Measurements from ENCODE around the gene SPATA4.

GRCh38 chr4:176209535-176209934 lies 14.2 kb upstream of the SPATA4 start:
- no peak for TF ChIP-seq SP1 (IDR thresholded peaks at IDR 0.05; ENCODE audit: low read depth)
- TF ChIP-seq RAD21 (IDR thresholded peaks at IDR 0.05; ENCODE audit: low read depth): no peak
- TF ChIP-seq ZBTB33 (IDR thresholded peaks at IDR 0.05; ENCODE audit: extremely low read depth, insufficient replicate concordance, low read length): no peak
- no peak for TF ChIP-seq CTCF (IDR thresholded peaks at IDR 0.05 in 2 of 3, conservative IDR thresholded peaks at IDR 0.05 in 1 of 3; ENCODE audit: borderline replicate concordance in 1 of 3, insufficient read depth in 1 of 3, low read depth in 2 of 3, low read length in 2 of 3)
- no peak for TF ChIP-seq POLR2A (IDR thresholded peaks at IDR 0.05; ENCODE audit: borderline replicate concordance, extremely low read depth, insufficient read depth, insufficient read length)
- TF ChIP-seq TCF7L2 (IDR thresholded peaks at IDR 0.05; ENCODE audit: borderline replicate concordance, extremely low read depth, insufficient read depth, insufficient read length): no peak
- no peak for TF ChIP-seq POLR2AphosphoS5 (IDR thresholded peaks at IDR 0.05; ENCODE audit: low read depth, low read length)
- TF ChIP-seq EZH2phosphoT487 (IDR thresholded peaks at IDR 0.05; ENCODE audit: borderline replicate concordance): no peak
- TF ChIP-seq SRF (IDR thresholded peaks at IDR 0.05; ENCODE audit: low read depth): no peak
- no peak for TF ChIP-seq REST (IDR thresholded peaks at IDR 0.05; ENCODE audit: low read depth)
- TF ChIP-seq MAX (IDR thresholded peaks at IDR 0.05): no peak
- no peak for TF ChIP-seq ATF3 (IDR thresholded peaks at IDR 0.05)
- no peak for TF ChIP-seq JUND (IDR thresholded peaks at IDR 0.05)
- no peak for TF ChIP-seq EZH2 (IDR thresholded peaks at IDR 0.05)

Measured in HCT116 (cell line).